HG02642 (cell line): ENCODE measurements around the gene SLC7A9.
"Not testable (repeated sequence)": the region's sequence is repeated elsewhere in the genome, so short reads cannot be mapped to it uniquely, and the experiment has no call there.

Experiments
- ATAC-seq: cut with Tn5 transposase; IDR thresholded peaks from one replicate; pipeline ENCODE4 v1.9.1; 2021; ENCODE audit warnings: mild to moderate bottlenecking; ENCODE audit not compliant: unreplicated experiment, poor library complexity

The SLC7A9 gene

GRCh38 chr19:32866061-32866460, 3.5 kb downstream of the SLC7A9 start:
- ATAC-seq = no peak

DNA sequence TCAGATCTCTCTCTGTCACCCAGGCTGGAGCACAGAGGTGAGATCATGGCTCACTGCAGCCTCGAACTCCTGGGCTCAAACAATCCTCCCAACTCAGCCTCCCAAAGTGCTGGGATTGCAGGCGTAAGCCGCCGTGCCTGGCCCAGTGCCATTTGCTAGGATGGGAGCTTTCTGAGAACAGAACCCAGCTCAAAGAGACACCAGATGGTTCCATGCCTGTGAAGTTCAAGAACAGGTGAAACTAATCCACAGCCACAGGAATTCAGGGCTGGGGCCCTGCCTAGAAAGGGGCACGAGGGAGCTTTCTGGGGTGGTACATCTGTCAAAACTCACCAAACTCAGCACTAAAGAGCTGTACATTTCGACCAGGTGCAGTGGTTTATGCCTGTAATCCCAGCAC, 4.2 kb downstream of the SLC7A9 start:
- ATAC-seq = no peak

GRCh38 chr19:32864318-32865007, 5.1 kb downstream of the SLC7A9 start:
- no peak for ATAC-seq

DNA sequence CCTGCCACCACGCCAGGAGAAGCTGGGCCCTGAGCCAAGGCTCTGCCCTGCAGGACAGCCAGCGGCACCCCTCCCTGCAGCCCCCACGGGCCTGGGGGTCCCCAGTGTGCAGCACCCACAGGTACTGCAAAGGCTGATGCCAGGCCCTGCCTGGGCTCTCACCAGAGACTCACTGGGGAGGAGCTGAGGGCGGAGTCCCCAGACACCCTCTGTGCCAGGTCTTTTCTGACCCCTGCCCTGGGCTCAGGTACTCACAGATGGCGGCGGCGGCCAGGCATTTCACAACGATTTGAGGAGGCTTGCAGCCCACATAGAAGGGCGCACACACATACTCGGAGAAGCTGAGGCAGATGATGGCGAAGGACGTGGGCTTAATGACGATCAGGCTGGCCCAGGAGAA, 5.7 kb downstream of the SLC7A9 start:
- ATAC-seq = no peak

- ATAC-seq = no peak
These were observed 6.3 kb downstream of the SLC7A9 start for GRCh38 chr19:32863301-32863700.

GRCh38 chr19:32862741-32863140, 6.8 kb downstream of the SLC7A9 start:
- no peak for ATAC-seq

GRCh38 chr19:32862173-32862572, 7.4 kb downstream of the SLC7A9 start:
- no peak for ATAC-seq

DNA sequence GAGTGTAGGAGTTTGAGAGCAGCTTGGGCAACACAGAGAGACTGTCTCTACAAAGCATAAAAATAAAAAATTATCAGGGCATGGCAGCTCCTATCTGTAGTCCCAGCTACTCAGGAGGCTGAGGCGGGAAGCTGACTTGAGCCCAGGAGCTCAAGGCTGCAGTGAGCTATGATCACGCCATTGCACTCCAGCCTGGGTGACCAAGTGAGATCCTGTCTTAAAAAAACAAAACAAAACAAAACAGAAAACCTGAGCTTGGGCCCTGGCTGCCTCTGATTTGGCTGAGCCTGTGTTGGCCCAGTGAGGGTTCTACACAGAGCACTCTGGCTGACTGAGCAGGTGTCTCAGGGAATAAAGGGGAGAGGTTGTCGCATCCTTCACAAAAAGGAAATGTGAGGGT, 8.0 kb downstream of the SLC7A9 start:
- no peak for ATAC-seq

GRCh38 chr19:32859591-32859990, 10.0 kb downstream of the SLC7A9 start:
- ATAC-seq = no peak

- no peak for ATAC-seq
These were observed 11.0 kb downstream of the SLC7A9 start for GRCh38 chr19:32858559-32858958.

DNA sequence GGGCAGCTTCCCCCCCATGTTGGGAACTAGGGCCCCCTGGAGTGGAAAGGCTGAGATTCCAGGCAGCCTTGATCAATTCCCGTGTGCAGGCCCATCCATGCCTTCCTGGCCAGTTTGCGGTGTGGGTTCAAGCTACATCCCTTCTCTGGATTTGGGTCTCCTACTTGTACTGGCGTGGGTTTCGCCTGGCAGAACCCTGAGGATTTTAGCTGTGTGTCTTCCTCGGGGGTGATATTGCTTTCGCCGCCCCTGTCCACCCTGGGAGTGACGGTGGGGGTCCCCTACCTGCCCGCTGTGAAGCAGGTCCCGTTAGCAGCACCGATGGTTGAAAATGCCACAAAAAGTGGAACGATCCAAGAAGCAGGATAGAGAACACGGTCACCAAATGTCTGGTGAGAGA, 11.4 kb downstream of the SLC7A9 start:
- ATAC-seq = no peak

- no peak for ATAC-seq
These were observed 12.0 kb downstream of the SLC7A9 start for GRCh38 chr19:32857584-32857983.

- not testable (repeated sequence) for ATAC-seq
These were observed 12.7 kb downstream of the SLC7A9 start for GRCh38 chr19:32856818-32857217.

- ATAC-seq = no peak
These were observed 17.4 kb downstream of the SLC7A9 start for GRCh38 chr19:32852216-32852615.

- ATAC-seq = not testable (repeated sequence)
These were observed 21.5 kb downstream of the SLC7A9 start for GRCh38 chr19:32848035-32848434.

GRCh38 chr19:32843716-32844245, 25.8 kb downstream of the SLC7A9 start:
- ATAC-seq = no peak

DNA sequence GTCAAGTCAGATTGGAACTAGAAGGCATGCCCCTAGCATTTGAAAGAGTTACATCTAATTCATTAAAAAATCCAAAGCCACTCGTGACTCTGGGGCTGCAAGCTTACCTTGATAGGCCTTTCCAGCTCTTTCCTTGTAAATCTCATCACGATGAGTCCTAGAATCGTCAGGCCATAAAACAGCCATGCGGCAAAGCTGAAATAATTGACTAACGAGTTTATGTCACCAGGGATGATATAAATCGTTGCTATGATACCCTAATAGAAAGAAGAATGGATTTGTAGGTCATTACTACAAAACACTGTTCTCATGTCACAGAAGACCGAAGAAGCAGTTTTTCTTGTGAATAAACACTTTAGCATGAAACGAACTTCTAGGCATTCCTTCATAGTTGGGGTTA, 27.5 kb downstream of the SLC7A9 start:
- ATAC-seq = no peak

GRCh38 chr19:32837531-32837930, 32.0 kb downstream of the SLC7A9 start:
- ATAC-seq = no peak

DNA sequence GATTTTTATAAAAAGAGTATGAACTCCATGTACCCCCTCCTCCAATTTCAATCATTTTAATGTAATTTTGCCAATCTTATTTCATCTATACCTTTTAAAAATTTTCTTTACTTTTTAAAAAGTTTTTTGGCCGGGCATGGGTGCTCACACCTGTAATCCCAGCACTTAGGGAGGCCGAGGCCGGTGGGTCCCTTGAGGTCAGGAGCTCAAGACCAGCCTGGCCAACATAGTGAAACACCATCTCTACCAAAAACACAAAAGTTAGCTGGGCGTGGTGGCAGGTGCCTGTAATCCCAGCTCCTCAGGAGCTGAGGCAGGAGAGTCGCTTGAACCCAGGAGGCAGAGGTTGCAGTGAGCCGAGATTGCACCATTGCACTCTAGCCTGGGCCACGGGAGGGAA, 36.2 kb downstream of the SLC7A9 start:
- ATAC-seq = not testable (repeated sequence)

DNA sequence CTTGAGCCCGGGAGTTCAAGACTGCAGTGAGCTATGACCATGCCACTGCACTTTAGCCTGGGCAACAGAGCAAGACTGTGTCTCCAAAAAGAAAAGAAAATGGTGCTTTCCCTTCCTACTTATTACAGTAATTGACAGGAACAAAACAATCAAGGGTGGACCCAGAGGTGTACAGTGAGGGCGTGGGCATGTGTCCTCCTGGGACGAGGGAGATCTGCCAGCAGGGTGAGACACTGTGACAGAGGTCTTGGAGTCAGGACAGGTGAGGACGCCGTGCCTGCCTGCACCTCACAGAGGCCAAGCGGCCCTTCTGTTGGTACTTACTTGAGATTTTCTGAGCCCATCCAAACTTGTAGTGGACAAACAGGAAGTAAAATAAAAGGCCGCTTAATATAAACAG, 36.7 kb downstream of the SLC7A9 start:
- ATAC-seq = not testable (repeated sequence)

DNA sequence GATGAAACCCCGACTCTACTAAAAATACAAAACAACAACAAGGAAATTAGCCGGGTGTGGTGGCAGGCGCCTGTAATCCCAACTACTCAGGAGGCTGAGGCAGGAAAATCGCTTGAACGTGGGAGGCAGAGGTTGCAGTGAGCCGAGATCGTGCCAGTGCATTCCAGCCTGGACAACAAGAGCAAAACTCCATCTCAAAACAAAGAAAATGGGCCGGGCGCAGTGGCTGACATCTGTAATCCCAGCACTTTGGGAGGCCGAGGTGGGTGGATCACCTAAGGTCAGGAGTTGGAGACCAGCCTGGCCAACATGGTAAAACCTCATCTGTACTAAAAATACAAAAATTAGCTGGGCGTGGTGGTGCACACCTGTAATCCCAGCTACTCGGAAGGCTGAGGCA, 37.5 kb downstream of the SLC7A9 start:
- not testable (repeated sequence) for ATAC-seq

DNA sequence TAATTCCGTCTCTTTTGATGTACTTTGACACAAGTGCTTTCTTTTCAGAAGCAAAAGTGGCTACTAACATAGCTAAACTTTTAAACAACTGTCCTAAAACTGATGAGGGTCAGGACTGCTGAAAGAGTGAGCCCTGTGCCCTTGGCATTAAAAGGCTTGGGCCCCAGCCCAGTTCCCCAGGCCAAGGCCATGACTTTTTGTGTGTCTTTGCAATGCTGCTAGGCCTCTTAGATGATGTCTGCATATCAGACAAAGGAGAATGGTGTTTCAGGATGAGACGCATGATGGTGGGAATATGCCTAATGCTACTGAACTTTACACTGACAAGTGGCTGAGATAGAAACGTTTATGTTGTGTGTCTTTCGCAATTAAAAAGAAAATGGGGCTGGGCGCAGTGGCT, 38.0 kb downstream of the SLC7A9 start:
- ATAC-seq = no peak
